Activated naive CD8-positive, alpha-beta T cell treated with anti-CD3 and anti-CD28 coated beads, Interleukin-2, amount 50 U/mL, for 24 hours (primary cell): Measurements from ENCODE around the gene PUSL1.
A peak's percentile ranks its signal among the peaks of the same experiment; 100 is the strongest.

Experiments used
- ATAC-seq: fragments of 150-1000 bp; cut with Tn5 transposase; one replicate; pipeline ENCODE4 v1.10.0; 2021
- DNase-seq: peaks from one replicate; pipeline ENCODE4 v3.0.0; 2021
- H3K27ac Mint-ChIP-seq: one replicate; pipeline ENCODE4 v1.8.0; 2021; ENCODE audit warnings: mild to moderate bottlenecking, mixed read lengths
- H3K27me3 Mint-ChIP-seq: one replicate; pipeline ENCODE4 v1.8.0; 2021; ENCODE audit warnings: mixed read lengths
- H3K36me3 Mint-ChIP-seq: one replicate; pipeline ENCODE4 v1.8.0; 2021; ENCODE audit warnings: low read depth, mixed read lengths
- H3K4me1 Mint-ChIP-seq: one replicate; pipeline ENCODE4 v1.8.0; 2021; ENCODE audit warnings: mixed read lengths
- H3K4me3 Mint-ChIP-seq: one replicate; pipeline ENCODE4 v1.8.0; 2021; ENCODE audit warnings: mild to moderate bottlenecking, moderate library complexity, mixed read lengths
- H3K9me3 Mint-ChIP-seq: one replicate; pipeline ENCODE4 v1.8.0; 2021; ENCODE audit warnings: mixed read lengths

The PUSL1 gene, protein sequence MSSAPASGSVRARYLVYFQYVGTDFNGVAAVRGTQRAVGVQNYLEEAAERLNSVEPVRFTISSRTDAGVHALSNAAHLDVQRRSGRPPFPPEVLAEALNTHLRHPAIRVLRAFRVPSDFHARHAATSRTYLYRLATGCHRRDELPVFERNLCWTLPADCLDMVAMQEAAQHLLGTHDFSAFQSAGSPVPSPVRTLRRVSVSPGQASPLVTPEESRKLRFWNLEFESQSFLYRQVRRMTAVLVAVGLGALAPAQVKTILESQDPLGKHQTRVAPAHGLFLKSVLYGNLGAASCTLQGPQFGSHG

DNA sequence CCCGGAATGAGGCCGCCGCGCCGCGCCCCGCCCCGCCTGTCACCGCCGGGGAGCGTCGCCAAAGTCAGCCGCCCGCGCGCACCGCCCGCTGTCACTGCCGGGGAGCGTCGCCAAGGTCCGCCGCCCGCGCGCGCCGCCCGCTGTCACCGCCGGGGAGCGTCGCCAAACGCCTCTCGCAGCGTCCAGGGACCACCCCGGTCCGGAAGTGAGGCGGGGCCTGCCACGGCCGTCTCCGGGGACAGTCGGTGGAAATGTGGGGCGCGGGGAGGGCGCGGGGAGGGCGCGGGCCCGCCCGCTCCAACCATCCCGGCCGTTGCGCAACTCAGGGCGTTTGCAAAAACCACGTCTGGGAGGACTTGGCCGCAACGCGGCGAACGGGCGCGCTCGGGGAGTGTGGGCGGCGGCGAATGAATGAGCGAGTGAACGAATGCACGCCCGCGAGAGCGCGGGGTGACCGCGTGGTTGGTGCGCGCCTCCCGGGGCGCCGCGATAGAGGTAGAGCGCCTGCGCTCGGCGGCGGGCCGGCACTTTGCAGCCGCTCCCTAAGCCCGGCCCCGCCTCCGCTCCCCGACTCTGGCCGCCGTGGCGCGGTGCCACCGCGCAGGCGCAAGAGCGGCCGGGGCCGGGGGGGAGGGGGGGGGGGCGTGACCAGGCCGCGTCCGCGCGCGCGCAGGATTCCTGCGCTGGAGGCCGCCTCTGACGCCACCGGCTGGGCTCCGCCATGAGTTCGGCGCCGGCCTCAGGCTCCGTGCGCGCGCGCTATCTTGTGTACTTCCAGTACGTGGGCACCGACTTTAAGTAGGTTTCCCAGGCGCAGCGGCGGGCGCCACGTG lies at the start of gene PUSL1, which contains the start of gene ACAP3:
TSS of gene PUSL1 (plus strand) at position 675 of the 833 bp plus-strand sequence. CDS start at position 722, 47 bp downstream.
TSS of gene ACAP3 (minus strand) at position 8 of the 833 bp plus-strand sequence. CDS start 115 bp downstream, outside the sequence.
- Mint-ChIP-seq H3K4me3 (peak within 1 kb of the TSS; percentile 83), H3K27ac (peak within 1 kb of the TSS; percentile 79), H3K4me1 (peaks cover 23% of the 10 kb centered on the region), H3K27me3 (no peaks in the 10 kb centered on the region), H3K36me3 (no peaks in the 10 kb centered on the region), H3K9me3 (no peaks in the 10 kb centered on the region)
- ATAC-seq (peak; percentile 69), DNase-seq (peak; percentile 91)

DNA sequence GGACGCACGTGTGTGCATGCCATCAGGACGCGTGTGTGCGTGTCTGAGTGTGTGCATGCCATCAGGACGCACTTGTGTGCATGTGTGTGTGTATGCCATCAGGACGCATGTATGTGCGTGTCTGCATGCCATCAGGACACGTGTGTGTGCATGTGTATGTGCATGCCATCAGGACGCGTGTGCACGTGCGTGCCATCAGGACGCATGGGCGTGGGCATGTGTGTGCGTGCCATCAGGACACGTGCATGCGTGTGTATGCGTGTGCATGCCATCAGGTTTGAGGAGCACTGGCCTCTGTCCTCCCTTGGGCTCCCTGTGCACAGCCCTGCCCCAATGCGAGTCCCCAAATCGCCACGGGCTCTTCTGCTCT lies 49.3 kb upstream of the PUSL1 start:
- Mint-ChIP-seq H3K36me3 (peaks cover 29% of the 10 kb centered on the region), H3K27me3 (no peaks in the 10 kb centered on the region), H3K27ac (no peak overlapping the region), H3K4me3 (no peak overlapping the region), H3K9me3 (no peaks in the 10 kb centered on the region), H3K4me1 (peaks cover 2% of the 10 kb centered on the region)
- ATAC-seq: no peak
- DNase-seq: no peak

DNA sequence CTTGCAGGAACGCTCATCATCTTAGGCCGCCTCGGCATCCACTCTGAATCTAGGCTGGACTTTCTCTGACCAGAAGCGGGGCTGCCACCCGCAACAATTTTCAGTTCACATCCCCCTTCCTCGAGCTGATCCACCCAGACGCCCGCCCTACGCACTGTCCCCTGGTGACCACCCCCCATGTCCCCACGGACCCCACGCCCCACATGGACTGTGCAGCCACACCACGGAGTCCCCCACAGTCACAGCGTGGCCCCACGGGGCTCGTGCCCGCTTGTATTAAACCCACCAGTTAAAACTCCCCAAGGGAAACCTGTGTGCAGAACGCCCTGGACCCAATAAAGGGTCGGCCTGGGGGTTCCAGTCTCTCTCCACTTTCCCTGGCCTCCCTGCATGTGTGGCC lies 48.9 kb upstream of the PUSL1 start:
- H3K27me3 Mint-ChIP-seq: no peaks in the 10 kb centered on the region

DNA sequence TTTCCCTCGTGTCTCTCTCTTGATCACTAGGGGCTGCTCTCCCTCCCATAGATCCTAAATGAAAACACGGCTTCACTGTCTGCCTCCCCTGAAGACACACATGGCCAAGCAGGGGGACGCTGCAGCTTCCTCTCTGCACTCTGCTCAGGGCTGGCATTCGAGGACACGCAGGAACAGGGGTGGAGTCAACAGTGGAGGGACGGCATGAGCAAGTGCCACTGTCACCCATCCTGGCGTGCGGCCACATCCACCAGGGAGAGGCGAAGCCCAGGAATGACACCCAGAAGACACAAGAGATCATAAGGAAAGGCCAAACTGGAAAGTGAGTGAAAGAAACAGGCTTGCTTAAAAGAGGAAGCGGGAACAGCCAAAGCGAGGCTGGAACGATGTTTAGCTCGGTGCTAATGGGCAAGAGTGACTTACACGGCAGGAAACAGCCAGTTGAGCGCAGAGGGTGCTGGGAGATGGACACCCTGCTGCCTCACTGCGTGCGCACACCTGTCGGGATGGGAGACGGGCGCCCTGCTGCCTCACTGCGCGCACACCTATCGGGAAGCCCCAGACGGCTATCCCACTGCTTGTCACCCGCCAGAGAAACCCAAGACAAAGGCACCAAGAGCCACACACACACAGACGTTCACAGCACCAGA lies 48.3 kb upstream of the PUSL1 start:
- Mint-ChIP-seq H3K36me3 (peaks cover 34% of the 10 kb centered on the region), H3K9me3 (no peaks in the 10 kb centered on the region), H3K4me3 (no peak overlapping the region), H3K4me1 (peaks cover 2% of the 10 kb centered on the region), H3K27ac (peak overlapping the region; percentile 17), H3K27me3 (no peaks in the 10 kb centered on the region)
- ATAC-seq (no peak), DNase-seq (no peak)

More for the DNA sequence above, 48.9 kb upstream of the PUSL1 start:
- Mint-ChIP-seq H3K36me3 (peaks cover 34% of the 10 kb centered on the region), H3K4me1 (peaks cover 2% of the 10 kb centered on the region), H3K9me3 (no peaks in the 10 kb centered on the region), H3K27ac (peak overlapping the region; percentile 17), H3K4me3 (no peak overlapping the region)
- DNase-seq (no peak), ATAC-seq (no peak)

DNA sequence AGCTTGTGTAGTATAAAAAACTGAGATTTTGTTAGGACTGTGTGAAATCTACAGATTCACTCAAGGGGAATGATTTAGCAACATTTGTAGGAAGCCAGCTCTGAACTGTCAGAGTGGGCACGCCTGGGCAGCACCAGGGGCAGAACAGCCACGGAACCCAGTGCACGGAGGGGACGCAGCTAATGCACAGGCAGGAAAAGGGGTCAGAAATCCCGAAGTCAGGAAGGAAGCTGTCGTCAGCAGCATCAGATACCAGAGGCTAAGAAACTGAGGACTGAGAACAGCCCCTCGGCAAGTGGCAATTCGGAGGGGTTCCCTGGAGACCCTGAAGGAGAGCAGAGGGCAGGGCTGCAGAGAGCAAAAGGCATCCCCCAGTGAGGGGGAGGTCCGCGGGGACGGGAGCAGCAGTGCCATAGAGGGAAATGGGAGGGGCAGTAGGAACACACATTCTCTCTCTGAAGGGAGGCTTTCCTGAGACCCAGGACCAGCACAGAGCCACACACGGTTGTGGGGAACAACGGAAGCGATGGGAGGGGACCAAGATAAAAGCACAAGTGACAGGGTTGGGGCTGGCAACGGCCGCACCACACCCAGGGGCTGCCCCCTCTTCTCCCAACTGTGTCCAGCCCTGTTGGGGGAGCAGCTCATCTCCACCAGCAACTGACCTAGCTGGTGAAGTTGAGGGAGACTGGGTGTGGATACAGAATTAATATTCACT lies 47.4 kb upstream of the PUSL1 start:
- H3K4me3 Mint-ChIP-seq: no peak overlapping the region

DNA sequence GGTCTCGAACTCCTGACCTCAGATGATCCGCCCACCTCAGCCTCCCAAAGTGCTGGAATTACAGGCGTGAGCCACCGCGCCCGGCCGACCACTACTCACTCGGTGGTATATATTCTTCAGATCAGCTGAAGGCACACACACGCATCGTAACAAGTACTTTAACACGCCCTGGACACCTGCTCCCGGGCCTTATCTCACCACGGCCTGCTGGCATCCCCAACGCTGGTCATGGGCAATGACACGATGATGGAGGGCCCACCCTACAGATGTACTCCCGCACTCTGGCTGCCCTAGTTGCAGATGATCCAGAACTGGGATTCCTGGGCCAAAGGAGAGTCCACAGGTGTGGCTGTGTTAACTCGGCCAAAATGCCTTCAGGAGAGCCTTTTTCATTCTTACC lies 46.3 kb upstream of the PUSL1 start:
- DNase-seq (no peak), ATAC-seq (no peak)
- H3K36me3 Mint-ChIP-seq: peaks cover 34% of the 10 kb centered on the region
- no peaks in the 10 kb centered on the region for H3K9me3 Mint-ChIP-seq
- H3K4me1 Mint-ChIP-seq: peaks cover 2% of the 10 kb centered on the region
- no peak overlapping the region for H3K4me3 Mint-ChIP-seq
- no peak overlapping the region for H3K27ac Mint-ChIP-seq
- no peaks in the 10 kb centered on the region for H3K27me3 Mint-ChIP-seq

More for the DNA sequence above, 47.4 kb upstream of the PUSL1 start:
- Mint-ChIP-seq H3K27me3 (no peaks in the 10 kb centered on the region), H3K36me3 (peaks cover 37% of the 10 kb centered on the region), H3K9me3 (no peaks in the 10 kb centered on the region), H3K27ac (peak overlapping the region; percentile 39), H3K4me1 (peaks cover 2% of the 10 kb centered on the region)
- peak; percentile 8 for ATAC-seq
- DNase-seq: no peak

DNA sequence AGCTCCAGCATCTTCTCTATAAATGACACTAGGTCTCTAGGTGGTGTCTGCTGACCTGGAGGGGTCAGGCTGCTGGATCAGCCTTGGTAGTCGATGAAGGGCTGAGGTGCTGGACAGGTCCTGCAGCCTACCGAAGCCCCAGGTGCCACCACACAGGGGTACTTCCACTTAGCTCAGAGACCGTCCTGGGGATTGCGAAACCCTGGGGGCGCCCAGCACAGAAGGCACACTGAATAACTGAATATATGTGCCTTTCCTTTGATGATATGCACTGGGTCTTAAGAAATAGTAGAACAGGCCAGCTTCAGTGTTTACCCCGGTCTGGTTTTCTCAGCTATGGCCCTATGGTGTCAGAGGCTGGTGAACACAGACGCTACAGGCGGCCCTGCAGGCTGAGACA lies 45.6 kb upstream of the PUSL1 start:
- no peak for ATAC-seq

DNA sequence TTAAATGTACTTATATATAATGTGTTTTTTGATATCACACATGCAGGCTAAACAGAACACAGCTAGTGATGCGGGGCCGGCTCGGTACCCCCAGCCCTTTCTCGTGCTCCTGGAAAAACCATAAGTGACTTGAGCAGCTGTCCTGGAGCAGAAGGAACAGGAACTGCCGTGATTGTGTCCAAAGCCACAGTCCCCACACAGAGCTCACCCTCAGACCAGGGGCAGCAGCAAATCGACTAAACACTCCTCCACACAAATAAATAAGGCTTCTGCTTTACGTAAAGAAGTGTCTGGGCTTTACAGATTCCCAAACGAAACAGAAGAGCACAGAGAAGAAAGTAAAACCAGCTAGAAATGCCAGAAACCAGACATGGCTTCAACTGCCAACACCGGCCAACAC lies 44.4 kb upstream of the PUSL1 start:
- H3K27ac Mint-ChIP-seq: no peak overlapping the region
- H3K36me3 Mint-ChIP-seq: peaks cover 30% of the 10 kb centered on the region
- H3K4me1 Mint-ChIP-seq: peaks cover 5% of the 10 kb centered on the region
- no peak overlapping the region for H3K4me3 Mint-ChIP-seq
- ATAC-seq: no peak
- DNase-seq: no peak
- no peaks in the 10 kb centered on the region for H3K9me3 Mint-ChIP-seq
- H3K27me3 Mint-ChIP-seq: no peaks in the 10 kb centered on the region

More for the DNA sequence above, 45.6 kb upstream of the PUSL1 start:
- DNase-seq: no peak
- Mint-ChIP-seq H3K4me1 (peaks cover 2% of the 10 kb centered on the region), H3K4me3 (no peak overlapping the region), H3K9me3 (no peaks in the 10 kb centered on the region), H3K27me3 (no peaks in the 10 kb centered on the region), H3K36me3 (peaks cover 34% of the 10 kb centered on the region), H3K27ac (no peak overlapping the region)

DNA sequence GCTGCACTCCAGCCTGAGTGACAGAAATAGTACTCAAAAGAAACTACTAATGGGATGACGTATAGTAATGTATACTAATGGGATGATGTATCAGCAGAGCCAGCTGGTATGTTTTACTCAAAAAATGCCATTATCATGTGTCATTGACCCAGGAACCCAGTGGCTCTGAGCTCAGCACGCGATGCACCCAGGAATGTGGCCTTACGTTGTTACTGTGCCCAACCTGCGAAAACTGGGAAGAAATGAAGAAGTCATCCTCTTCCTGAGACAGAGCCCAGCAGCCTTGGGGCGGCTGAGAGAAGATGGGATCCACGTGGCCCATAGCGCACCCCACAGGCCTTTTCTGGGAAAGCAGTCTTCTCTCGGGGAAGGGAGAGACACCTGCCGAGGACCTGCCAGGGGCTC lies 43.5 kb upstream of the PUSL1 start:
- Mint-ChIP-seq H3K27me3 (no peaks in the 10 kb centered on the region), H3K36me3 (peaks cover 28% of the 10 kb centered on the region), H3K4me3 (no peak overlapping the region), H3K27ac (no peak overlapping the region), H3K4me1 (peaks cover 8% of the 10 kb centered on the region), H3K9me3 (no peaks in the 10 kb centered on the region)
- no peak for DNase-seq
- no peak for ATAC-seq

DNA sequence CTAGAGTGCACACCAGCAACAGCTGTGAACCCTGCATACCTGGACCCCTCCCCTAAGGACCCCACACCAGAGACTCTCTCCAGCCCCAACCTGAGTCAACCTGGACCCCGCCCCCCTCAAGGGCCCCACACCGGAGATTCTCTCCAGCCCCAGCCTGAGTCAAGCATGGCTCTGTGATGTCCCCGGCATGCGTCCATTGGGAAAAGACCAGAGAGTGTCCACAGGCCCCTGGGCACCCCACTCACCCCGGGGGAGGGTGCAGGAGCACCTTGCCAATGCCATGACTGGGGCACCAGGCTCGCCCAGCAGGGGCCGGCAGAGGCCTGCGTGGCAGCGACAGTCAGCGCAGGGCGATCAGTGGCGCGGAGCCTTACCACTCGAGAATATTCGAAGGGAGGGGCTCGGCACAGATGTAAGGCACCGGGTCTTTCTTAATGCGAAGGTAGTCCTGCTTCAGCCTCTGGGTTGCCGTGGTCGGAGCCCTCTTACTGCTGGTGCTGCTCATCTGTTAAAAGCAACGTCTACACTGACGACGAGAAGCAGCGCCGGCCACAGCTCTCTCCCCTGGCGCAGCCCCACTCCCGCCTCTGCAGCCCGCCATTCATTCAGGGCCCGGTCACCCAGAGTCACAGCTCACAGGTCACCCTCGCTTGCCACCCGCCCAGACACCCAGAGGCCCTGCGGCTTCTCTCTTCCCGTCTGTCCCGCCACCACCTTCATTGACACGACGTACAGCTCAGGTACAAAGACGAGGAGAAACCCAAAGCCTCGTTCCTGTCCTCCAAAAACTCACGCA lies 40.7 kb upstream of the PUSL1 start:
- no peaks in the 10 kb centered on the region for H3K27me3 Mint-ChIP-seq
- H3K4me1 Mint-ChIP-seq: peaks cover 33% of the 10 kb centered on the region
- H3K27ac Mint-ChIP-seq: no peak overlapping the region
- no peak overlapping the region for H3K4me3 Mint-ChIP-seq
- no peak for DNase-seq
- H3K36me3 Mint-ChIP-seq: peaks cover 33% of the 10 kb centered on the region
- no peak for ATAC-seq
- no peaks in the 10 kb centered on the region for H3K9me3 Mint-ChIP-seq

DNA sequence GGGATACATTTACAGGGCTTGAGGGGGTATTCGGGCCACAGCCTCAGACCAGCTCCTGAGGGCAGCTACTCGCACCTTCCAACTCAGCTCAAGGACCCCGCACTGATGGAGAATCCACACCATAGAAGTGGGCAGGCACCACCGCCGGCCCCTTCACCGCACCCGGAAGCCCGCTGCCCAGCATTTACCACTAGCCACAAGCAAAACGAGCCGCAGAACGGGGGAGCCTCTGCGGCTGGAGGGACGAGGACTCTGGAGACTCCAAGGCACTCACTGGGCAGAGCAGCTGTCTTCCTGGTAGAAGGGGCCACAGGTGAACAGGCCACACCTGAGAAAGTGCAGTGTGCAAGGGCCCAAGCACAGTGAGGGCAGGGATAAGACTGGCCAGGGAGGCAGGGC lies 40.1 kb upstream of the PUSL1 start:
- no peak for ATAC-seq
- DNase-seq: no peak
- Mint-ChIP-seq H3K27me3 (no peaks in the 10 kb centered on the region), H3K27ac (no peak overlapping the region), H3K4me3 (no peak overlapping the region), H3K4me1 (peaks cover 35% of the 10 kb centered on the region), H3K9me3 (no peaks in the 10 kb centered on the region), H3K36me3 (peaks cover 30% of the 10 kb centered on the region)

DNA sequence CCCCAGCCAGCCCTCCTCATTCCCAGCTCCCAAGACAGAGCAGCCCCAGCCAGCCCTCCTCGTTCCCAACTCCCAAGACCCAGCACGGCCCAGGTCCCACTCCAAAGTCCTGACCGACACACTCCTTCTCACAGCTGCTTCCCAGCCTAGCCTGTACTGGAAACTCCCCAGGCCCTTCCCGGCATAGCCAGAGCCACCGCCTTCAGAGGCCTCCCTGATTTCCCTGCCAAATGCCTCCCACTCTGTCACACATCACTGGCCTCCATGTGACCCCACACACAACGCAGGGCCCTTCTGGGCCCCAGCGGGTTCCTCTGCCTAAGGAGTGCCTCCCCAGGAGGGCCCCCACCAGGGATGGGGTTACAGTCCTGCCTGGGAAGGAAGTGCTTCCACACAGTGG lies 37.6 kb upstream of the PUSL1 start:
- Mint-ChIP-seq H3K27ac (peak overlapping the region; percentile 78), H3K27me3 (no peaks in the 10 kb centered on the region), H3K36me3 (peaks cover 22% of the 10 kb centered on the region), H3K4me3 (peak overlapping the region; percentile 86), H3K9me3 (no peaks in the 10 kb centered on the region), H3K4me1 (peaks cover 40% of the 10 kb centered on the region)
- DNase-seq (no peak), ATAC-seq (no peak)

DNA sequence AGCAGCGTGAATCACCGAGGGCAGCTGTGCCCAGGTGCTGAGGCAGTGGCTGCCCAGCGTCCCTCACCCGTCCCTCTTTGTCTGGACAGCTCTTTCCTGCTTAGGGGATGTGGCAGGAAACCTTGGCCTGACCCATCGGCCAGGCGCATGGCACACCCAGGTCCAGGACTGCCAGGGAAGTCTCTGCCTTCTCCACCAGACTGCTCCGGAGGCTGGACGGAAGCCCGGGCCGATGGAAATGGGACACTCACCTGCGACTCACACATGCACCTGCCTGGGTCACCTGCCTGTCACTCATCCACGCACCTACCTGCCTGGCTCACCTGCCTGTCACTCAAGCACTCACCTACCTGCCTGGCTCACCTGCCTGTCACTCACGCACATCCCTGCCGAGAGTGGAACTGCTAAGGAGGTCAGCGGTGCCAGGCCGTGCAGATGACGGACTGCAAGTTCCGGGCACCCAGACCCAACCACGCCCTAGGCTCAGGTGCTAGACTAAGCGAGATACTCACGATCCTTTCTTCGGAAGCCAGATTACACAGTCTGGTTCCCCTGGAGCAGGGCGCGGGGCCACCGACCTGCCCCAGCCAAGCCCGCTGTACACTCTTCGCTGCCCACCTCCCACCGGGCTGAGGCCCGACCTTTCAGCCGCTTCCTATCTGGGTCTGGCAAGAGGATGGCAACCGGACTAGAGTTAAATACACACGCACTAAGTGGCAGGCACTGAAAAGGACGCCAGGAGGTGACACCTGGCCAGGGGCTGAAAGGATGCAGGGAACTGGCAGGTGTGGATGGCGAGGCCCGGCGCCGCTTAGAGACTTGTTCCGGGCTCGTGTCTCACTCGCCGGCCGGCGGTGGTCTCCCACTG lies 35.8 kb upstream of the PUSL1 start:
- H3K4me3 Mint-ChIP-seq: peak overlapping the region; percentile 86
- H3K9me3 Mint-ChIP-seq: no peaks in the 10 kb centered on the region
- H3K27ac Mint-ChIP-seq: peak overlapping the region; percentile 84
- peaks cover 40% of the 10 kb centered on the region for H3K4me1 Mint-ChIP-seq
- no peaks in the 10 kb centered on the region for H3K27me3 Mint-ChIP-seq
- H3K36me3 Mint-ChIP-seq: peaks cover 17% of the 10 kb centered on the region
- ATAC-seq (no peak), DNase-seq (no peak)
